Transverse colon (tissue), 4 donors: ENCODE results near the gene XRCC2. TPM values are rescaled to one million over a fixed set of nuclear protein-coding genes. Genes with fewer than 3 reads are reported as not detected.
"Not testable (repeated sequence)": the region's sequence is repeated elsewhere in the genome, so short reads cannot be mapped to it uniquely, and the experiment has no call there.

Source experiments
- DNase-seq: peaks from one replicate; pipeline ENCODE4 v3.0.0-alpha.2; 2019
- H3K27ac ChIP-seq, 4 donors: fragments of 200-600 bp; sonication (generic); 2 replicates each; pipeline ENCODE4 v1.5.1; 2016 to 2018; ENCODE audit warnings: inconsistent platforms in 4 of 4
- H3K27me3 ChIP-seq: fragments of 200-600 bp; sonication (generic); 2 replicates; pipeline ENCODE4 v1.5.1; 2017; ENCODE audit warnings: inconsistent platforms
- H3K36me3 ChIP-seq, 4 donors: fragments of 200-600 bp; sonication (generic); 2 replicates each; pipeline ENCODE4 v1.5.1; 2017 to 2019; ENCODE audit warnings: inconsistent platforms in 4 of 4
- H3K4me1 ChIP-seq, 4 donors: fragments of 200-600 bp; sonication (generic); 2 replicates each; pipeline ENCODE4 v1.5.1; 2017 to 2020; ENCODE audit warnings: inconsistent platforms in 4 of 4
- H3K4me3 ChIP-seq, 4 donors: fragments of 200-600 bp; sonication (generic); 1 replicate in 1 of 4; 2 replicates in 3 of 4; pipeline versions ENCODE4 v1.5.1 to v1.6.1; 2017 to 2019; ENCODE audit warnings: inconsistent platforms in 4 of 4
- H3K9me3 ChIP-seq, 2 donors: fragments of 200-600 bp; sonication (generic); 2 replicates each; pipeline ENCODE4 v1.5.1; 2017 to 2019; ENCODE audit warnings: inconsistent platforms in 2 of 2
- CTCF ChIP-seq, 5 experiments: fragments of 200-600 bp in 3 of 5; fragments of 450-650 bp in 2 of 5; sonication (generic) in 3 of 5; IDR thresholded peaks; 1 replicate in 2 of 5; 2 replicates in 3 of 5; pipeline ENCODE4 v1.5.1; 2016 to 2017; ENCODE audit warnings: antibody characterized with exemption in 5 of 5, inconsistent platforms in 3 of 5, mild to moderate bottlenecking in 2 of 5, moderate library complexity in 1 of 5
- EP300 ChIP-seq: sonication (generic); formaldehyde crosslinking; IDR thresholded peaks from one replicate; pipeline ENCODE4 v1.6.1; 2017; ENCODE audit warnings: antibody characterized with exemption, low read depth
- POLR2A ChIP-seq: fragments of 450-650 bp; IDR thresholded peaks from one replicate; pipeline ENCODE4 v1.6.1; 2016; ENCODE audit warnings: antibody characterized with exemption, mild to moderate bottlenecking, moderate library complexity
- POLR2AphosphoS5 ChIP-seq, 3 donors: sonication (generic); formaldehyde crosslinking; IDR thresholded peaks; one replicate each; pipeline ENCODE4 v1.6.1; 2016; ENCODE audit warnings: antibody characterized with exemption in 3 of 3
- WGBS, 2 donors: methylation state at CpG; one replicate each; pipeline ENCODE4 v1.1.5; 2018; ENCODE audit warnings: low coverage in 1 of 2; 5-methylcytosine and 5-hydroxymethylcytosine counted together
- in situ Hi-C, 4 donors: fragments of 200-750 bp; cut with MboI; loops; one replicate each; pipeline versions ENCODE4 v1.15.0 to v1.15.1; 2017; ENCODE audit warnings: low sequenced_read_pairs in 3 of 4, low pct_ligation_motif_present in 1 of 4, low pct_unique_long_range_greater_than_20kb in 1 of 4
- intact Hi-C: fragments of 100-400 bp; cut with DNase I; formaldehyde crosslinking; loops from one replicate; pipeline ENCODE4 v1.15.1; 2023; ENCODE audit warnings: low total_unique reads
- total RNA-seq, 4 donors: library from RNA; depleted of rRNA; stranded (reverse); fragments of >200 nt; gene quantifications; one replicate each; pipeline ENCODE4 v1.1.0, GENCODE V29; 2016

XRCC2 gene
- total RNA-seq, 4 donors from 2014 or later = 0.55 to 14.5 (median 0.79) TPM; not detected in 1

GRCh38 chr7:152647009-152647408, 28.9 kb downstream of the XRCC2 start:
- Histone ChIP-seq H3K36me3 (no peaks in the 10 kb centered on the region), H3K4me3 (no peak overlapping the region), H3K27me3 (no peaks in the 10 kb centered on the region), H3K4me1 (no peaks in the 10 kb centered on the region), H3K27ac (no peak overlapping the region), H3K9me3 (no peaks in the 10 kb centered on the region)
- TF ChIP-seq CTCF (IDR thresholded peaks at IDR 0.05) (no peak), POLR2A (no peak), POLR2AphosphoS5 (IDR thresholded peaks at IDR 0.05) (no peak), EP300 (no peak)
- 96 to 97% methylated on average over 3 of the region's 3 CpGs for WGBS, 2 donors
- in situ Hi-C loops = no loop called here
- DNase-seq = no peak
- intact Hi-C loops = no loop called here

GRCh38 chr7:152646579-152646978, 29.4 kb downstream of the XRCC2 start:
- WGBS, 2 donors = 99 to 100% methylated on average over 3 to 11 of the region's 11 CpGs
- intact Hi-C loops, in situ Hi-C loops, H3K4me1 ChIP-seq, H3K4me3 ChIP-seq, H3K27ac ChIP-seq, H3K36me3 ChIP-seq, H3K27me3 ChIP-seq, DNase-seq, H3K9me3 ChIP-seq: not testable (repeated sequence)

GRCh38 chr7:152643979-152644559, 31.9 kb downstream of the XRCC2 start:
- intact Hi-C loops = no loop called here
- WGBS, 2 donors = 91 to 95% methylated on average over 3 to 9 of the region's 9 CpGs
- TF ChIP-seq CTCF (IDR thresholded peaks at IDR 0.05) (no peak), EP300 (no peak), POLR2AphosphoS5 (IDR thresholded peaks at IDR 0.05) (no peak), POLR2A (no peak)
- no peak for DNase-seq
- Histone ChIP-seq H3K4me3 (no peak overlapping the region), H3K4me1 (no peaks in the 10 kb centered on the region), H3K27me3 (no peaks in the 10 kb centered on the region), H3K9me3 (no peaks in the 10 kb centered on the region), H3K27ac (no peak overlapping the region), H3K36me3 (no peaks in the 10 kb centered on the region)
- in situ Hi-C loops = no loop called here

GRCh38 chr7:152641384-152641783, 34.6 kb downstream of the XRCC2 start:
- DNase-seq = no peak
- Histone ChIP-seq H3K9me3 (no peaks in the 10 kb centered on the region), H3K27ac (no peak overlapping the region), H3K27me3 (no peaks in the 10 kb centered on the region), H3K4me3 (no peak overlapping the region), H3K4me1 (no peaks in the 10 kb centered on the region), H3K36me3 (no peaks in the 10 kb centered on the region)
- in situ Hi-C loops = no loop called here
- no peak for TF ChIP-seq POLR2A
- no peak for TF ChIP-seq CTCF (IDR thresholded peaks at IDR 0.05)
- TF ChIP-seq POLR2AphosphoS5 (IDR thresholded peaks at IDR 0.05) = no peak
- no peak for TF ChIP-seq EP300
- 81 to 87% methylated on average over 3 to 6 of the region's 6 CpGs for WGBS, 2 donors
- intact Hi-C loops = no loop called here

- Histone ChIP-seq H3K4me3 (no peak overlapping the region), H3K27ac (no peak overlapping the region), H3K36me3 (no peaks in the 10 kb centered on the region), H3K9me3 (no peaks in the 10 kb centered on the region), H3K27me3 (no peaks in the 10 kb centered on the region), H3K4me1 (no peaks in the 10 kb centered on the region)
- TF ChIP-seq POLR2A (no peak), EP300 (no peak), CTCF (IDR thresholded peaks at IDR 0.05) (no peak), POLR2AphosphoS5 (IDR thresholded peaks at IDR 0.05) (no peak)
- no peak for DNase-seq
- 64 to 71% methylated on average over 3 to 6 of the region's 6 CpGs for WGBS, 2 donors
- intact Hi-C loops (no loop called here), in situ Hi-C loops (no loop called here)
Observed at GRCh38 chr7:152640829-152641228, 35.1 kb downstream of the XRCC2 start.
